ENCODE data around the gene ANKS3. TPM values are rescaled to one million over a fixed set of nuclear protein-coding genes. Genes with fewer than 3 reads are reported as not detected.
A peak's percentile ranks its signal among the peaks of the same experiment; 100 is the strongest.

Gene ANKS3
- 10 to 100 TPM in 1 of 4 donors, 1 to 10 TPM in 3; 6.7 to 16.6 (median 9.0) TPM for total RNA-seq

GRCh38 chr16:4734063-4734729 lies at the start of gene ANKS3, which contains the start of gene DNAAF8:
ANKS3 (minus strand) TSS chr16:4734271; CDS start chr16:4730149, 4,122 bp downstream.
DNAAF8 (plus strand) TSS chr16:4734537; CDS start chr16:4736515, 1,978 bp downstream.
- Histone ChIP-seq H3K27me3 (no peaks in the 10 kb centered on the region), H3K9me3 (no peaks in the 10 kb centered on the region), H3K27ac (peak within 1 kb of the TSS; percentile 84 to 97 (median 85)), H3K4me3 (peak within 1 kb of the TSS; percentile 92 to 100 (median 92)), H3K36me3 (peaks cover 0 to 10% of the 10 kb centered on the region in 2 donors), H3K4me1 (peaks cover 13 to 16% of the 10 kb centered on the region in 2 donors)
- in situ Hi-C loops (cut with MboI; ENCODE audit: low sequenced_read_pairs in 4 of 4) (no loop called here), intact Hi-C loops (cut with DNase I; ENCODE audit: low total_unique reads) (loop anchor here (1.0 to 2.0 kb wide), 6 partner anchors 34 to 222 kb away; partner anchors contain the start of genes MGRN1, NUDT16L1 and ROGDI)
- ATAC-seq (peak; percentile 98), DNase-seq (peak; percentile 97)
- TF ChIP-seq CTCF (IDR thresholded peaks at IDR 0.05 in 4 of 5, conservative IDR thresholded peaks at IDR 0.05 in 1 of 5) (no peak), POLR2A (IDR thresholded peaks at IDR 0.05) (peak; percentile 48 to 50)

- Histone ChIP-seq H3K27me3 (no peaks in the 10 kb centered on the region), H3K36me3 (no peaks in the 10 kb centered on the region), H3K27ac (no peak overlapping the region), H3K4me3 (no peak overlapping the region), H3K9me3 (no peaks in the 10 kb centered on the region), H3K4me1 (no peaks in the 10 kb centered on the region)
- intact Hi-C loops (cut with DNase I; ENCODE audit: low total_unique reads) = no loop called here
- no peak for DNase-seq
- no peak for ATAC-seq
- TF ChIP-seq CTCF (IDR thresholded peaks at IDR 0.05 in 4 of 5, conservative IDR thresholded peaks at IDR 0.05 in 1 of 5) (no peak), POLR2A (IDR thresholded peaks at IDR 0.05) (no peak)
- in situ Hi-C loops (cut with MboI; ENCODE audit: low sequenced_read_pairs in 4 of 4) = no loop called here
These were observed 49.3 kb upstream of the ANKS3 start for GRCh38 chr16:4783251-4783950.

- H3K4me3 ChIP-seq = no peak overlapping the region
- in situ Hi-C loops (cut with MboI; ENCODE audit: low sequenced_read_pairs in 4 of 4) = no loop called here
- ATAC-seq = no peak
These were observed 46.2 kb upstream of the ANKS3 start for GRCh38 chr16:4780235-4780634.

GRCh38 chr16:4778050-4778392 lies 44.0 kb upstream of the ANKS3 start:
- no peak overlapping the region for H3K4me3 ChIP-seq
- no peaks in the 10 kb centered on the region for H3K36me3 ChIP-seq
- H3K4me1 ChIP-seq = no peaks in the 10 kb centered on the region
- TF ChIP-seq POLR2A (IDR thresholded peaks at IDR 0.05) (no peak), CTCF (IDR thresholded peaks at IDR 0.05 in 4 of 5, conservative IDR thresholded peaks at IDR 0.05 in 1 of 5) (no peak)
- in situ Hi-C loops (cut with MboI; ENCODE audit: low sequenced_read_pairs in 4 of 4) = no loop called here
- H3K27ac ChIP-seq = no peak overlapping the region
- ATAC-seq = no peak
- no peak for DNase-seq
- no peaks in the 10 kb centered on the region for H3K27me3 ChIP-seq
- H3K9me3 ChIP-seq = no peaks in the 10 kb centered on the region
- intact Hi-C loops (cut with DNase I; ENCODE audit: low total_unique reads) = no loop called here

More at GRCh38 chr16:4780235-4780634, 46.2 kb upstream of the ANKS3 start:
- TF ChIP-seq CTCF (IDR thresholded peaks at IDR 0.05 in 4 of 5, conservative IDR thresholded peaks at IDR 0.05 in 1 of 5) (no peak), POLR2A (IDR thresholded peaks at IDR 0.05) (no peak)
- Histone ChIP-seq H3K36me3 (no peaks in the 10 kb centered on the region), H3K27me3 (no peaks in the 10 kb centered on the region), H3K9me3 (no peaks in the 10 kb centered on the region), H3K4me1 (no peaks in the 10 kb centered on the region), H3K27ac (no peak overlapping the region)
- no peak for DNase-seq
- intact Hi-C loops (cut with DNase I; ENCODE audit: low total_unique reads) = no loop called here

Data from gastrocnemius medialis (tissue), 4 donors.